ENCODE measurements around the gene METTL25. TPM values are rescaled to one million over a fixed set of nuclear protein-coding genes. Genes with fewer than 3 reads are reported as not detected.

The METTL25 gene
- total RNA-seq, 1 experiment from 2014 or later, result 11.6 TPM

- no peak overlapping the region for H3K4ac ChIP-seq (ENCODE audit: low read depth, low read length)
- no peaks in the 10 kb centered on the region for H3K4me1 ChIP-seq (ENCODE audit: insufficient read depth, low read length)
- H4K8ac ChIP-seq (replicated peaks; ENCODE audit: insufficient read length, low read depth, low read length), result no peak overlapping the region
- H2BK120ac ChIP-seq (ENCODE audit: low read depth, low read length, poor library complexity, severe bottlenecking), result no peak overlapping the region
- no peaks in the 10 kb centered on the region for H3K27me3 ChIP-seq (ENCODE audit: insufficient read depth, low read length)
- no peak overlapping the region for H3K4me2 ChIP-seq (ENCODE audit: insufficient read depth, insufficient read length, low read length)
- TF ChIP-seq, protein P1, sequence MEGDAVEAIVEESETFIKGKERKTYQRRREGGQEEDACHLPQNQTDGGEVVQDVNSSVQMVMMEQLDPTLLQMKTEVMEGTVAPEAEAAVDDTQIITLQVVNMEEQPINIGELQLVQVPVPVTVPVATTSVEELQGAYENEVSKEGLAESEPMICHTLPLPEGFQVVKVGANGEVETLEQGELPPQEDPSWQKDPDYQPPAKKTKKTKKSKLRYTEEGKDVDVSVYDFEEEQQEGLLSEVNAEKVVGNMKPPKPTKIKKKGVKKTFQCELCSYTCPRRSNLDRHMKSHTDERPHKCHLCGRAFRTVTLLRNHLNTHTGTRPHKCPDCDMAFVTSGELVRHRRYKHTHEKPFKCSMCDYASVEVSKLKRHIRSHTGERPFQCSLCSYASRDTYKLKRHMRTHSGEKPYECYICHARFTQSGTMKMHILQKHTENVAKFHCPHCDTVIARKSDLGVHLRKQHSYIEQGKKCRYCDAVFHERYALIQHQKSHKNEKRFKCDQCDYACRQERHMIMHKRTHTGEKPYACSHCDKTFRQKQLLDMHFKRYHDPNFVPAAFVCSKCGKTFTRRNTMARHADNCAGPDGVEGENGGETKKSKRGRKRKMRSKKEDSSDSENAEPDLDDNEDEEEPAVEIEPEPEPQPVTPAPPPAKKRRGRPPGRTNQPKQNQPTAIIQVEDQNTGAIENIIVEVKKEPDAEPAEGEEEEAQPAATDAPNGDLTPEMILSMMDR (conservative IDR thresholded peaks at IDR 0.05), result no peak
- H3K23ac ChIP-seq (ENCODE audit: insufficient read length, low read depth, low read length), result no peak overlapping the region
- no peaks in the 10 kb centered on the region for H3K27me3 Mint-ChIP-seq (ENCODE audit: low read depth)
- no peak overlapping the region for H3K14ac ChIP-seq (ENCODE audit: insufficient read depth, low read length)
- H3K79me1 ChIP-seq (ENCODE audit: insufficient read depth, low read depth, low read length, poor library complexity, severe bottlenecking), result no peaks in the 10 kb centered on the region
- no CpG with 5 or more reads among the region's 2 CpGs for WGBS (ENCODE audit: extremely low coverage, insufficient read length, low lambda C conversion rate)
- H3T11ph ChIP-seq (ENCODE audit: low read length), result no peak overlapping the region
- no peak overlapping the region for H3K56ac ChIP-seq (ENCODE audit: insufficient read length, low read depth, low read length)
- H2AK5ac ChIP-seq (ENCODE audit: insufficient read length, low read length), result no peak overlapping the region
- H2BK15ac ChIP-seq (ENCODE audit: low read depth, low read length), result no peak overlapping the region
- H3K79me2 ChIP-seq (ENCODE audit: insufficient read depth, low read length), result no peaks in the 10 kb centered on the region
- no peaks in the 10 kb centered on the region for H4K20me1 ChIP-seq (ENCODE audit: control insufficient read depth, insufficient read depth, insufficient read length)
- H3K27ac ChIP-seq (ENCODE audit: insufficient read length, low read depth, low read length), result no peak overlapping the region
- no peaks in the 10 kb centered on the region for H3K23me2 ChIP-seq (ENCODE audit: insufficient read length, low read depth, low read length, poor library complexity, severe bottlenecking)
- no peak overlapping the region for H2BK12ac ChIP-seq (ENCODE audit: insufficient read length, low read depth, low read length)
- no peak overlapping the region for H2AFZ ChIP-seq (ENCODE audit: low read length)
- H4K91ac ChIP-seq (ENCODE audit: insufficient read length, low read depth, low read length), result no peak overlapping the region
- no peak overlapping the region for H4K5ac ChIP-seq (ENCODE audit: insufficient read length, low read depth, low read length)
- H3K36me3 Mint-ChIP-seq (ENCODE audit: insufficient read depth in 1 of 3, low read depth in 3 of 3), result no peaks in the 10 kb centered on the region
- no peaks in the 10 kb centered on the region for H3K9me3 ChIP-seq (ENCODE audit: control insufficient read depth, low read depth, low read length)
- H2BK5ac ChIP-seq (ENCODE audit: insufficient read length, low read length), result no peak overlapping the region
- H3K18ac ChIP-seq (ENCODE audit: insufficient read length, low read depth, low read length), result no peak overlapping the region
- H2BK20ac ChIP-seq (ENCODE audit: low read depth, low read length, poor library complexity, severe bottlenecking), result no peak overlapping the region
- H3K4me3 Mint-ChIP-seq, result no peak overlapping the region
- no peak overlapping the region for H3K9ac ChIP-seq (ENCODE audit: extremely low read depth, insufficient read length, low read length)
- no peak overlapping the region for H3K27ac Mint-ChIP-seq
- no peaks in the 10 kb centered on the region for H3K9me3 Mint-ChIP-seq
- no peak for DNase-seq
- no peaks in the 10 kb centered on the region for H3K4me1 Mint-ChIP-seq
These were observed 55.7 kb downstream of the METTL25 start for GRCh38 chr12:82414044-82414443.
